Osteocyte (in vitro differentiated cells): ENCODE results near the gene AOC2. TPM values are rescaled to one million over a fixed set of nuclear protein-coding genes. Genes with fewer than 3 reads are reported as not detected.
"Not testable (repeated sequence)": the region's sequence is repeated elsewhere in the genome, so short reads cannot be mapped to it uniquely, and the experiment has no call there.

Source experiments
- DNase-seq: peaks from one replicate; pipeline ENCODE4 v3.0.0; 2021; ENCODE audit warnings: mixed read lengths; ENCODE audit not compliant: unreplicated experiment; ENCODE audit errors: extremely low spot score
- H3K27ac Mint-ChIP-seq: one replicate; pipeline ENCODE4 v1.8.0; 2021; ENCODE audit warnings: mild to moderate bottlenecking, mixed read lengths; ENCODE audit not compliant: unreplicated experiment
- H3K27me3 Mint-ChIP-seq: one replicate; pipeline ENCODE4 v1.8.0; 2021; ENCODE audit warnings: mixed read lengths; ENCODE audit not compliant: unreplicated experiment
- H3K36me3 Mint-ChIP-seq: one replicate; pipeline ENCODE4 v1.8.0; 2021; ENCODE audit warnings: mixed read lengths; ENCODE audit not compliant: unreplicated experiment
- H3K4me1 Mint-ChIP-seq: one replicate; pipeline ENCODE4 v1.8.0; 2021; ENCODE audit warnings: mixed read lengths; ENCODE audit not compliant: unreplicated experiment
- H3K4me3 Mint-ChIP-seq: one replicate; pipeline ENCODE4 v1.8.0; 2021; ENCODE audit warnings: mild to moderate bottlenecking, moderate library complexity, mixed read lengths; ENCODE audit not compliant: unreplicated experiment
- H3K9me3 Mint-ChIP-seq: one replicate; pipeline ENCODE4 v1.8.0; 2021; ENCODE audit warnings: mixed read lengths; ENCODE audit not compliant: unreplicated experiment
- CTCF ChIP-seq: fragments of 200-600 bp; sonication (generic); IDR thresholded peaks from 2 replicates; pipeline ENCODE4 v1.5.0; 2021; ENCODE audit warnings: antibody characterized with exemption, mild to moderate bottlenecking, moderate library complexity
- total RNA-seq: library from RNA; stranded (reverse); gene quantifications from 2 replicates; pipeline ENCODE4 v1.2.1, GENCODE V29; 2021

The AOC2 gene
- total RNA-seq, 1 donor from 2014 or later, result 2.2 TPM

GRCh38 chr17:42891539-42892152 is 47.3 kb downstream of the AOC2 start:
- no peaks in the 10 kb centered on the region for H3K9me3 Mint-ChIP-seq
- H3K27me3 Mint-ChIP-seq, result peaks cover under 1% of the 10 kb centered on the region
- no peak for TF ChIP-seq CTCF
- peak overlapping the region; percentile 76 for H3K27ac Mint-ChIP-seq
- DNase-seq, result no peak
- no peaks in the 10 kb centered on the region for H3K36me3 Mint-ChIP-seq
- H3K4me1 Mint-ChIP-seq, result peaks cover 15% of the 10 kb centered on the region
- H3K4me3 Mint-ChIP-seq, result no peak overlapping the region

GRCh38 chr17:42893359-42893758 is 49.0 kb downstream of the AOC2 start:
- H3K9me3 Mint-ChIP-seq, result no peaks in the 10 kb centered on the region
- no peaks in the 10 kb centered on the region for H3K36me3 Mint-ChIP-seq

GRCh38 chr17:42894283-42895184 is 50.2 kb downstream of the AOC2 start:
- no peak for DNase-seq
- H3K36me3 Mint-ChIP-seq, result no peaks in the 10 kb centered on the region
- TF ChIP-seq CTCF, result no peak
- no peak overlapping the region for H3K4me3 Mint-ChIP-seq
- peaks cover 15% of the 10 kb centered on the region for H3K4me1 Mint-ChIP-seq
- H3K27ac Mint-ChIP-seq, result no peak overlapping the region
- peaks cover 3% of the 10 kb centered on the region for H3K27me3 Mint-ChIP-seq
- H3K9me3 Mint-ChIP-seq, result no peaks in the 10 kb centered on the region

More at GRCh38 chr17:42893359-42893758, 49.0 kb downstream of the AOC2 start:
- peaks cover 15% of the 10 kb centered on the region for H3K4me1 Mint-ChIP-seq
- DNase-seq, result no peak
- no peak overlapping the region for H3K4me3 Mint-ChIP-seq
- no peak overlapping the region for H3K27ac Mint-ChIP-seq
- no peaks in the 10 kb centered on the region for H3K27me3 Mint-ChIP-seq
- no peak for TF ChIP-seq CTCF

- peaks cover 15% of the 10 kb centered on the region for H3K4me1 Mint-ChIP-seq
- peak overlapping the region; percentile 14 for H3K27ac Mint-ChIP-seq
- no peak overlapping the region for H3K4me3 Mint-ChIP-seq
- H3K27me3 Mint-ChIP-seq, result peaks cover 8% of the 10 kb centered on the region
- DNase-seq, result no peak
- H3K36me3 Mint-ChIP-seq, result no peaks in the 10 kb centered on the region
- H3K9me3 Mint-ChIP-seq, result no peaks in the 10 kb centered on the region
- TF ChIP-seq CTCF, result no peak
Observed at GRCh38 chr17:42895185-42895555, 50.8 kb downstream of the AOC2 start.

- peaks cover 25% of the 10 kb centered on the region for H3K27me3 Mint-ChIP-seq
- no peaks in the 10 kb centered on the region for H3K9me3 Mint-ChIP-seq
- H3K27ac Mint-ChIP-seq, result no peak overlapping the region
- no peak overlapping the region for H3K4me3 Mint-ChIP-seq
- TF ChIP-seq CTCF, result no peak
- no peaks in the 10 kb centered on the region for H3K36me3 Mint-ChIP-seq
- DNase-seq, result no peak
- peaks cover 7% of the 10 kb centered on the region for H3K4me1 Mint-ChIP-seq
Observed at GRCh38 chr17:42898147-42898811, 53.9 kb downstream of the AOC2 start.

- H3K4me3 Mint-ChIP-seq, DNase-seq, H3K27ac Mint-ChIP-seq, H3K36me3 Mint-ChIP-seq, H3K4me1 Mint-ChIP-seq, H3K9me3 Mint-ChIP-seq: not testable (repeated sequence)
- peaks cover 29% of the 10 kb centered on the region for H3K27me3 Mint-ChIP-seq
Observed at GRCh38 chr17:42899981-42900380, 55.6 kb downstream of the AOC2 start.
